ENCODE results near the gene GNG2.

Gene GNG2

DNA sequence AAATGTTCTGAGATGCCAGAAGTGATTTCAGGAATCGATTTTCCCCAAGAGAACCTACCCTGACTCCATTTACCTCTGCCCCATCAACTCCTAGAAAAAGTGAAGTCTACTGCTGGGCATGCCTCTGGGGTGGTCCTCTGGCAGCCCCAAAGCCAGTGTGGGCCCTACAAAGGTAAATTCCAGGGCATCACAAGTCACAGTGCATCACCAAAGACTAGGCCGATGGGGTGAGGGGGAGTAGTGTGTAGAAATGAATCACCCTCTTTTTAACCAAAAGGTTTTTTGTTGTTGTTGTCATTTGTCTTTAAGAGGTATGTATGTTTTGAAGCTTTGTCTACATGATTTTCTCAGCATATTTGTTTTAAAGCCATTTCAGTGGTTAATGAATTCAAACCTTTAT lies 82.6 kb downstream of the GNG2 start:
- no peak for DNase-seq (ENCODE audit: low spot score)

DNA sequence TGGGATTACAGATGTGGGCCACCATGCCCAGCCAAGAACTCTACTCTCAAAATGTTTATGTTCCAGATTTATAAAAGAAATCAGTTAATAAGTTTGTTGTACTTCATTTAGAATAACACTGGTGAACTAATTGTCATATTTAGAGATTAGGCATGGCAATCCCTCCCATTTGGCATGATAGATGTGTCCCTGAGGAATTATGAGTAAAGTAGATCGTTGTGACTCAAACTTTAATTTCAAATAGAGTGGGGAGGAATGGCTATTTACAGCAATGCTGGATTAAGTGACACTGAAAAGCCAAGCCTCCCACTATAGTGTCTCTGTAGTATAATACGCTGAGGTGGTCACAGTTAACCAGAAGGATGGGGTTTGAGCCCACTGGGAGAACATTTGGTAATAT lies 89.6 kb downstream of the GNG2 start:
- no peak for DNase-seq (ENCODE audit: low spot score)

DNA sequence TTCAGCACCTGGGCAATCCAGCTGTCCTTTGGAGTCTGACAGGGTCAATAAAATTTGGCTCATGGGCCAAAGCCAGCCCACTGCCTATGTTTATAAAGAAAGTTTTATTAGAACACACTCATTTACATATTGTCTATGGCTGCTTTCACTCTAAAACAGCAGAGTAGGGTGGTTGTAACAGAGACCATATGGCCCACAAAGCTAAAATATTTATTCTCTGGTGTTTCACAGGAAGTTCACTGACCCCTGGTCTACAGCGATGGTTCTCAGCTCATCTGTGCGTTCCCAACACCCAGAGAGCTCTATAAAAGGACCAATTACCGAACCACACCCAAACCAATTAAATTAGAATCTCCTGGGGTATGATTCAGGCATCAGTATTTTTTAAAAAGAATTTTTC lies 91.2 kb downstream of the GNG2 start:
- no peak for DNase-seq (ENCODE audit: low spot score)

DNA sequence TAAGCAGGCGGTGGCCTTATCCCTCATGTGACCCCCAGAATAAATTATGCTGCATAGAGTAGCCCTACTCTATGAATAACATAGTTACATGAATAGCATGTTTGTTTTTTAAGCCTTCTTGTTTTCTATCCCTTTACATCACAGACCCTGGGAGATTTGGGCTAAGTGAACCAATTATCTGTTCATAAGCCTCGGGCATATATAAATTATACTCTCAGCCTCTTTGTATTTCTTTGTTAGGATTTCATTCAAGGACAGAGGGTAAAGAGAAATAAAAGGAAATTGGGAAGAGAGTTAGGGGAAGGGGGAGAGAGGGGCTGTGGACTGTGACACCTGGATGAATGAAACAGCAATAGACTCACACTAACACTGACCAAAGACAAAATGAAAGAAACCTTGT lies 93.6 kb downstream of the GNG2 start:
- no peak for DNase-seq (ENCODE audit: low spot score)

DNA sequence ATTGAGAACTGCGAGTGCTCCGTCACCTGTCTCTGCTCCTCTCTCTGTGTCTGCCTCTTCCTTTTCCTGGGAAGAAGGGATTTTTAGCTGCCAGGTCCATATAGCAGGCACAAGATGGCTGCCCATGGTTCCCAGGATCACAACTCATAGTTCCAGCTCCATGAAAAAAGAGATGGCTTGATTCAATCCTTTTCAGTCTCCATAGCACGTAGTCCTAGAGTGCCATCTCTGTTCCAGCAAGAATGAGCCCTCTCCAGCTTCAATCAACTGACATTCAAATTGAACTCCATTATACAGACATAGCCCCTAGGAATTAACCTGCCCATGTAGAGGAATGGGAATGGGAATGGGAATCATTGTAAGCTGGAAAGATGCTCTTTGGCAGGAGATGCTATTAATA lies 94.2 kb downstream of the GNG2 start:
- DNase-seq (ENCODE audit: low spot score) = no peak

DNA sequence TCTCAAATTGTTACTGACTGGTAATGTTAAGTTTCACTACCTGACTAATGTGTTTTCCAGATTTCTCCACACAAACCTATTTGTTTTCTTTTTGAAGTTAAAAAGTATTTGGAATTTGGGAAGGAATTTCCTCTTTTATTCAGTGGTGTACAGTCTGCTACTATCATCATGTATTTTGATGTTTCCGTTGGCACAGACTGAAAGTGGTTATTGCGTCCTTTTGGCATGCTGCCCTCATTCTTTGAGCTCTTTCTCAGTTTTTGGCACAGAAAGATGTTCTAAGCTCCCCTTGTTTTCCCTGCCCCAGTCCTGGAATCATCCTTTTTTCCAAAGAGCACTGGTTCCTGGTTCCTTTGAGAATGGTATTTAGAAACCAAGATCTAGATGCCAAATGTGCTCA lies 97.5 kb downstream of the GNG2 start:
- DNase-seq (ENCODE audit: low spot score) = no peak

DNA sequence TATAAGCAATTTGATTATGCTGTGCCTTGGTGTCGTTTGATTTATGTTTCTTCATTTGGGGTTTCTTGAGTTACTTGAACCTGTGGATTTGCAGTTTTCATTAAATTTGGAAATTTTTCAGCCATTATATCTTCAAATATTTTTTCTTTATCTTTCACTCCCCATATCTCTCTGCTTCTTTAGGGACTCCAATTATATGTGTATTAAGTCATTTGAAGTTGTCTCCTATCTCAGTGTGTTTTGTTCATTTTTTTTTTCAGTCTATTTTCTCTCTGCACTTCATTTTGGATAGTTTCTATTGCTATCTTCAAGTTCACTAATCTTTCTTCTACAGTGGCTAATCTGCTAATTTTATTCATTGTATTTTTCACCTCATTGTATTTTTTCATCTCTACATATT lies 99.5 kb downstream of the GNG2 start:
- no peak for DNase-seq (ENCODE audit: low spot score)

DNA sequence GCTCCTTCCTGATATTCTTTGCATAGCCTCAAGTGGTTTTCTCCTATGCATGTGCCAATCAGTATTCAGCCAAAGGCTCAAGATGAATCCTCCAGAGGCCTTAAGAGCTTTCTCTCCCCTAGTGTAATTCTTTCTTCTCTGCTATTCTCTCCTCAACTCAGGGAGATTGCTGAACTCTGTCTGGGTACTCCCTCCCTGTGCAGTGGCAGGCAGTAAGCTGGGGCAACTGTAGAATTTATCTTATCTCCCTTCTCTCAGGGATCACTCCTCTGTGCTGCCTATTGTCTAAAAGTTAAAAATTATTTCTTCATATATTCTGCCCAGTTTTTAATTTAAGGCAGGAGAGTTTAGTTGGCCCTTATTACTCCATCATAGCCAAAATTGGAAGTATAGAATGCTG lies 100.5 kb downstream of the GNG2 start:
- DNase-seq (ENCODE audit: low spot score) = no peak

DNA sequence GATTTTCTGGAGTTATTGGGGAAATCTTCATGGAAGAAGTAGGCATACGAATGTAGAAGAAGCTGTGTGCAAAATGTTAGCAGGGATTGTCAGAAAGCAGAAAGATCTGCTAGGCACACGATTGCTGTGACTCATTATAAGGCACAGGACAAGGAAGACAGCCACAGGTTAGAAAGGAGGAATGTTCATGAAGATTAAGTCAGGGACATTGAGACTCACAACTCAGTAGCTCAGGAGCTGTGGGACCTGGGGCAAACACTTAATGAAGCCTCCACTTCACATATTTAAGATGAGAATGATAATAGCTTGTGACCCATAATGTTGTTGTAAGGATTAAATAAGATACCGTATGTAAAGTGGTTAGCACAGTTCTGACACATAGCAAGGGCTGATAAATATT lies 102.3 kb downstream of the GNG2 start:
- no peak for DNase-seq (ENCODE audit: low spot score)

DNA sequence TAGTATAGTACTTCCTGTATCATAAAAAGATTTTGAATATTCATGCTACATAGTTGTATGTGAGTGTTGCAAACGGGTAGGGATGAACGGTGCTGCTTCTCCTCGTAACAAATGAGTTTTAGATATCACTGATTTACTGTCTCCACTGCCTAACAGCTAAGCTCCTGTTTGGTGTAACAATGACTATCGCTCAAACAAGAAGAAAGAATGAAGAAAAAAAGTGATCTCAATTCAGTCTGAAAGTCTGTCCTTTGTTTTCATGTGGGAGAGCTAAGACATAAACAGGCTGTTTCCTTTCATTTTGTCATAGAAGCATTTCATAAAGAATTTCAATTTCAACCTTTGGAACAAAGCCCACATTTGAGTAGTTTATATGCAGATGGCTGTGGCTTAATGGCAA lies 102.9 kb downstream of the GNG2 start:
- DNase-seq (ENCODE audit: low spot score) = no peak

DNA sequence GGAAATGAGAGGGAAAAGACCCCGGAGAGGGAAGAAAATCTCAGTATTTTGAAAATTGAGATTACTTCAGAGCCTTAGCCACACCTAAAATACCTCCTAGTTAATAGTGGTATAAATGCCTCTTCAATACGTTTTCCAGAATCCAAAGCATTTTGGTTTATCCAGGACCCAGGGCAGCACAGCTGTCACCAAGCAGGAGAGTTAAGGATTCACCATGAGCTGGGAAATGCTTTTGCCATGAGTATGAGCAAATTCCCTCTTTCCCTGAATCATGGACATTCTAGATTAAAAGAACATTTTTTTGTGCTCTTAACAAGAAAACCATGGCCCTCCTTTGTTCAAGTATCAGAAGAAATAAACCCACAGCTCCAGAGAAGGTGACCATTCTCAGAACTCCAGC lies 107.1 kb downstream of the GNG2 start:
- no peak for DNase-seq (ENCODE audit: low spot score)

DNA sequence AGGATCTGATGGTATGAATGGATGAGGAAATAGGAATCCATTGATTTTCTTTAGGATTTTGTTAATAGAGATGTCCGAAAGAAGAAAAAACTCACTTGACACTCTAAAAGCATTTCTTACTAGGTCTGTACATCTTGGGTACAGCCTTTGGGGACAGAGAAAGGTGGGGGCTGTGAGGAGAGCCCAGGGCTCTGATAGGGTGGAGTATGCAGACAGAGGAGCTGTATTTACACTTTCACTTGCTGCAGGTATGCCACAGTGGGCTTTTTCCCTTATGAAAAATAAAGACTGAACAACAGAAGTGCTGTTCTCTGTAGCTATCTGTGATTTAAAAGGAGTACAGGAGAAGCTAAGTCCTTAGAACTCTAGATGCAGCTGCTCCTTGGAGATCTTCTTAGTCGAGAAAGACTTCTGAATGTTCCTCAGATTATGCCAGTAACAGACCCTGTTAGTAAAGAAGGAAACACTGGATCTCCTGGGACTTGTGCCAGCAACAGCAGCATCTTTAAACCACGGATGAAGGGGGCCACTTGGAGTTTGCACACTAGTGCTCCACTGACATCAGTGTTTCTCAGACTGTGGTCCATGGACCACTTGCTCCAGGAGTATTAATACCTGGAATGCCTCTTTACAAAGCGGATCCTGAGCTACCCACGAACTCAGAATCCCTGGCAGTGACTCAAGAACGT lies 109.6 kb downstream of the GNG2 start:
- no peak for DNase-seq (ENCODE audit: low spot score)

DNA sequence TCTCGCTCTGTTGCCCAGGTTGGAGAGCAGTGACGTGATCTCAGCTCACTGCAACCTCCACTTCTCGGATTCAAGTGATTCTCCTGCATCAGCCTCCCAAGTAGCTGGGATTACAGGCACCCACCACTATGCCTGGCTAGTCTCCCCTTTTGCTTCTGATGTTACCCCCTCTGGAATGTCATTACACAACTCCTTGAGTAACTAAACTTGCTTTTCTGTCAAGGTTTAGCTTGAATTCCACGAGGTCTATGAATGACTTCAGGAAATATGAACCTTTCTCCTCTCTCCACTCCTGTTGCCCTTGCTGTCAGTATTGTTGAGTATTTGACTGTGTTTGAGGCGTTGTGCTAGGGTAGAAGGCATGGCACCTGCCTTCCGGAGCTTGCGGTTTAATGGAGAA lies 112.2 kb downstream of the GNG2 start:
- DNase-seq (ENCODE audit: low spot score) = no peak

DNA sequence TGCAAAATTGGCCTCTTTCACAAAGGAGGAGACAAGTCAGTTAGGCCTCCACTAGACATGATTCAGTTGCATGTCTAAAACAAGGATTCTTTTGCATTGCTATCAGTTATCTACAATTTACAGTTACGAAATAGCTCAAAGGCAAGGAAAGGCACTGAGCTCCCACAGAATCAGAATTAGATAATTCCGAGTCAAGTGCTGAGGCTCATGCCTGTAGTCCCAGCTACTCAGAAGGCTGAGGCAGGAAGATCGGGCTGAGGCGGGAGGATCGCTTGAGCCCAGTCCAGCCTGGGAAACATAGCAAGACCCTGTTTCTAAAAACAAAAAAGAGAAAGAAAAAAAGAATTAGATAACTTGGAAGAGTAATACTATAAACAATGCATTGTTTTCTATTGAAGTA lies 116.7 kb downstream of the GNG2 start:
- DNase-seq (ENCODE audit: low spot score) = no peak

DNA sequence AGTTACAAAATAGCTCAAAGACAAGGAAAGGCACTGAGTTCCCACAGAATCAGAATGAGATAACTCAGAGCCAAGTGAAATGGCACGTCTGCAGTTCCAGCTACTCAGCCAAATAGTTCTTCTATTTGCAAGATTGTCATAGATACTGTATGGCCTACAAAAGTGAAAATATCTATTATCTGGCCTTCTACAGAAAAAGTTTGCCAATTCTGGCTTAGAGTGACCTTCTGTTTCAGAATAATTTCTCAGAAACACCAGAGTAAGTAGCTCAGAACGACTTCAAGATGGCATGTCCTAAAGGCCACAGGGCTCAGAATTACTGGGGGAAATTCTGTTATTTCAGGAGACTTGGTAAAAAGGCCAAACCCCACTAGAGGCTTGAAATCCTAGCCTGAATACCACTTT lies 118.3 kb downstream of the GNG2 start:
- DNase-seq (ENCODE audit: low spot score) = no peak

DNA sequence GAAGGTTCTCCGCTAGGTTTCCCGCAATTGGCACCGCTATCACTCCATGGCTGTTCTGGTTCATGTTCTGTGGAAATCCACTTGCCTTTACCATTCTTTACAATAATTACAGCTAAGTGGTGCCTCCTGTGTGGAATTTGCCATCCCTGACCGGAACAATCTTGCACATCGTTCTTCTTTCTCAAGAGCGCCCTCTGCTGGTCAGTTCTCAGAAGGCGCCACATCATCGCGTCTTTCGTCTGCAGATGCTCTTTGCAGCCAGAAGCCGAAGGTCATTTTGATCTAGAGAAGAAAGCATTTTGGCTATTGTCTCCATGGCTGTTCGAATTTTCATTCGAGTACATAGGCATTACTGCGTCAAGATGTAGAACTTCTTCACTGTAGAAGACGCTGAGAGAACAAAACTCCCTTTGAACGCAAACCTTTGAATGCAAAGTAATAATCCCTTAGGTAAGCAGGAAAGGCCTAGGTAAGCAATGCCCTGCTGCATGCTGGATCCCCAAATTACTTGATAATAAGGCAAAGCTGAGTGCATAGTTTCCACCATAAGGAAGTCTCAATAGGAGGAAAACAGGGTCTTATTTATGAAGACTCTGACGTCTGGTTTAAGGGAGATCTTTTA lies 118.8 kb downstream of the GNG2 start:
- peak; percentile 67 for DNase-seq (ENCODE audit: low spot score)

DNA sequence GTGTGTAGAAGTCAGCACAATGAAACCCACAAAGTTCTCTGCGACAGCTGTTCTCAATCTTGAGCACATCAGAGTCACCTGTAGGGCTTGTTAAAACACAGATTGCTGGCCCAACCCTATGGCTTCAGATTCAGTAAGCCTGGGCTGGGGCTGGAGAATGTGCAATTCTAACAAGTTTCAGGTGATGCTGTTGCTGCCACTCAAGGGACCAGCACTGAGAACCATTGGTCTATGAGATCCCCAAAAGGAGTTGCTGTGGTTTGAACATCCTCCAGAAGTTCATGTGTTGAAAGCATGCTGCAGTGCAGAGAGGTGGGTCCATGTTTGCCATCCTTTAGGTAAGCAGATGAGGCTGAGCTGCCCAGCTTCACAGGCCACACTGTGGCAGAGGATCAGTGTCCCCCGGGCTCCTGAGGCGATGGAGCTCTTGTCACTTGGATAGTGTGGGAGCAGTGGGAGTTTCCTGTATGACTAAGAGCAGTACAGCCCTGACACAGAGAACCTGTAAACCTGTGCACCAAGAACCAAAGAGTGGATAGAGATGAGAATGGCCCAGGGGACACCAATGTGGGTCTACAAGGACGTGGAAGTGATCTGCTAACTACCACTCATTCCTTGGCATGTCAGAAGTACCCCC lies 120.9 kb downstream of the GNG2 start:
- no peak for DNase-seq (ENCODE audit: low spot score)

DNA sequence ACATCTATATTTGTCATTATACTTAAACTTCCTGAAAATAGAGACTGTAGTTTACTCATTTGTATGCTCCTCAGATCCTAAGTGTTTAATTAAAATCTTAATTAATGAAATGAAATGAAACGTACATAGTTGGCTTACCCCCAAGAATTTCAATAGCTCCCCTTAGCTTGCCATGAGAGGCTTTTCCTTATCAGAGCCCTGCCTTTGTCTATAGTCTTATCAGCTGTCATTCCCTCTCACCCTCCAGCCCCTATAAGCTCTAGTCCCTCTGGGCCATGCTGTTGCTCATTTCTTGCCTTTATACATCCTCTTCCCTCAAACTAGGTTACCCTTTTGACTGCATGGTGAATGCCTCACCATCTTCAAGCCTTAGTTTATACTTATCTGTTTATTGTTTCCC lies 127.8 kb downstream of the GNG2 start:
- no peak for DNase-seq (ENCODE audit: low spot score)

DNA sequence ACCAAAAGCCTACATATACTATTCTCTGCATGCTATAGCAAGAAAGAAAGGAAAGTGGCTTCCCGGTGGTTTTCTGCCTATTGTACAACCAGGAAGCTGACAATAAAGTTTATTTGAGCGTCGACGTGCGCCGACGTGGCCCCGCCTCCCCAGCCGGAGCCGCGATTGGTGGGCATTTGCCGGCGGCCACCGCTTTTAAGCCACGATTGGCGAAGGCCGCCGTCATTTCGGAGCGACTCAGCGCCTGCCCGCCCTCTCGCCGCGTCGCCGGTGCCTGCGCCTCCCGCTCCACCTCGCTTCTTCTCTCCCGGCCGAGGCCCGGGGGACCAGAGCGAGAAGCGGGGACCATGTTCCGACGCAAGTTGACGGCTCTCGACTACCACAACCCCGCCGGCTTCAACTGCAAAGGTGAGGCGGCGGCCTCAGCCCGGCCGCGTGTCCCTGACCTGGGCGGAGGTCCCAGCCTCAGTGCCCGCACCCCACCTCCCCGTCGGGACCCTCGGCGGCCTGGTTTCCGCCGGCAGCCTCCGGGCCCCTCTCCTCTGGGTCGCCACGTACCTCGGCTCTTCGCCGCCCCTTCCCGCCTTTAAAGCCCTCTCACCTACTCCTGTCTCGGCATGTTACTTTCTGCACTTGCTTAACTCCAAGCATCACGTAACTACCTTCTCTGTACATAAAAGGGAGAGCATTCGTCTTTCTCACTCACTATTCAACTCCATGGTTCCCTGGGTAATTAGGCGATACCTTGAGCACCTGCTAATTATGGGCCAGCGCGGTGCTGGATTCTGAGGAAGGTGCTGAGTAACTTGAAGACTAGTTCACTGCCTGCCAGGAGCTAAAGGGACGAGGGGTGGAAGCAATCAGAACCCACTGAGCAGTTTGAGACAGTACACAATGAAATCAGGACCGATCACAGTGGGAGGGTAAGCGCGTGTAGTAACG lies 129.2 kb downstream of the GNG2 start, which contains the start of gene RTRAF:
Gene RTRAF, plus strand, starts transcription at position 254 of the 942 bp plus-strand sequence. Its CDS starts 94 bp downstream, at position 348.
- peak; percentile 93 for DNase-seq (ENCODE audit: low spot score)

DNA sequence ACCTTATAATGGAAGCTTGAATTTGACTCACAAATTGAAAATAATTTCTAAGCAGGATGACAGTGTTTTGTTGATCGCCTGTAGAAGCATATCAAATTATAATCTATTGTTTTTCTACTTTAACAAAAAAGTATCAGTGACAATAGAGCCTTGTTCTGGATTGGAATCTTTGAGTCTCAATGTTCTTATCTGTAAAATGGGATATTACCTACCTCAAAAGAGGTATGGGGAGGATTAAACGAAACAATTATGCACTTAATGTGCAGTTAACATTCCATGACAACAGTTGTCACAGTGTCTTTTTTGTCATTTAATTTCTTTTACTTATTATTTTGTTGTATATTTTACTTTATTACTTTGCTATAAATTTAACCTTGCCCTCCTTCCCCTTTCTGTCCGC lies 130.1 kb downstream of the GNG2 start:
- no peak for DNase-seq (ENCODE audit: low spot score)

DNA sequence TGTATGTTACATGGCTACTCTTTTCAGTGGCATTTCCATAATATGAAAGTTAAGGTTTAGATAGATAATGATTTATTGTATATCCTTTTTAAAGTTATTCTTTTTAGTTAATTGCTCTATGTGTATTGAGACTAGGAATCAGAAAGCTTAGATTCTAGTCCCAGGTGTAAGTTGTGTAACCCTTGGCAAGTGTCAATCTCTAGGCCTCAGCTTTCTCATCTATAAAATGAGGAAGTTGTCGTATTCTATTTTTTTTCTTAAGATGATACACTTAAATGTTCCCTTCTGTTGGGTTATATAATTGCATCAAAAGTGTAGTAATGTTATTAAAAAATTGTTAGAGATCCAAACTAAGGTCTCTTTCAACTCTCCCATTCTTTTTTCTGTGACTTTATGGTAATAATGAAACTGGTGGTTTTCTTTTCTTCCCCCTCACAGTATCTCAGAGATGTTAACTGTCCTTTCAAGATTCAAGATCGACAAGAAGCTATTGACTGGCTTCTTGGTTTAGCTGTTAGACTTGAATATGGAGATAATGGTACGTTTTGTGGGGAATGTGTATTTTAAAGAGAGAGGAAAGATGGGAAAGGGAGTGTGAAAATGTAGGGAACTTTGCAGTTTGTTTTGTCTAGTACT lies 133.0 kb downstream of the GNG2 start:
- DNase-seq (ENCODE audit: low spot score) = no peak

DNA sequence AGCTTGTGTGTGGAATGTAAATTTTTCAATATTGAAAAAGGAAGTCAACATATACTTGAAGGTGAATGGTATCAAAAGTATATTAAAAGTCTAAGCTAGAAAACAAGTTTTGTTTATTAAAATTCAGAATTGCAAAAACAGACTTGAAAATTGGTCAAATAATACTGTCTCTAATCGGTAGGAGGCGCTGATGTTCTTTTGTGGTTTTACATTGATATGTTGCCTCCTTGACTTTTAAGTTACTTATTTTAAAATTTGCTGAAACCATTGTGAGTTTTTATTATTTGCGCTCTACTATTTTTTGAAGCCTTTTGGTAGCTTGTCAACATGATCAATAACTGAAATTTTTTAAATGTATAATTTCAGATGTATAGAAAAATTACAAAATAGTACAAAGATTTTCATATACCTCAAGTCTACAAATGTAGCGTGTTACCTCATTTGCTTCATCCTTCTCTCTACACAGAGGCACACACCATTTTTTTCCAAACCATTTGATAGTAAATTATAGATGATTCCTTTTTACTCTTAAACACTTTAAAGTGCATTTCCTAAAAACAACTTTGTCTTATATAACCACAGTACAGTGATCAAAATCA lies 135.8 kb downstream of the GNG2 start:
- no peak for DNase-seq (ENCODE audit: low spot score)
